ENCODE results near the gene TBX1.

- TF ChIP-seq CTCF (optimal IDR thresholded peaks at IDR 0.05 in 1 of 3, IDR thresholded peaks at IDR 0.05 in 1 of 3, conservative IDR thresholded peaks at IDR 0.05 in 1 of 3; ENCODE audit: extremely low read depth in 1 of 3, insufficient read depth in 2 of 3, low read length in 3 of 3) (no peak), EZH2 (IDR thresholded peaks at IDR 0.05; ENCODE audit: low read length) (no peak)
Observed at GRCh38 chr22:19721330-19722177, 39.0 kb upstream of the TBX1 start.

Measured in keratinocyte (primary cell).